Measurements from ENCODE around the gene SPATS2.

SPATS2 gene

GRCh38 chr12:49563951-49564685 lies 196.9 kb downstream of the SPATS2 start:
- intact Hi-C loops (cut with DNase I): no loop called here
- DNase-seq: peak in 2 of 10 donors; percentile 54 to 64

GRCh38 chr12:49564686-49565405 lies 197.6 kb downstream of the SPATS2 start:
- DNase-seq: peak in 7 of 10 donors; percentile 57 to 95 (median 70)
- intact Hi-C loops (cut with DNase I): loop anchor here (5.0 kb wide), 1 partner anchor 57 kb away; the partner anchor contains the start of gene PRPF40B

DNA sequence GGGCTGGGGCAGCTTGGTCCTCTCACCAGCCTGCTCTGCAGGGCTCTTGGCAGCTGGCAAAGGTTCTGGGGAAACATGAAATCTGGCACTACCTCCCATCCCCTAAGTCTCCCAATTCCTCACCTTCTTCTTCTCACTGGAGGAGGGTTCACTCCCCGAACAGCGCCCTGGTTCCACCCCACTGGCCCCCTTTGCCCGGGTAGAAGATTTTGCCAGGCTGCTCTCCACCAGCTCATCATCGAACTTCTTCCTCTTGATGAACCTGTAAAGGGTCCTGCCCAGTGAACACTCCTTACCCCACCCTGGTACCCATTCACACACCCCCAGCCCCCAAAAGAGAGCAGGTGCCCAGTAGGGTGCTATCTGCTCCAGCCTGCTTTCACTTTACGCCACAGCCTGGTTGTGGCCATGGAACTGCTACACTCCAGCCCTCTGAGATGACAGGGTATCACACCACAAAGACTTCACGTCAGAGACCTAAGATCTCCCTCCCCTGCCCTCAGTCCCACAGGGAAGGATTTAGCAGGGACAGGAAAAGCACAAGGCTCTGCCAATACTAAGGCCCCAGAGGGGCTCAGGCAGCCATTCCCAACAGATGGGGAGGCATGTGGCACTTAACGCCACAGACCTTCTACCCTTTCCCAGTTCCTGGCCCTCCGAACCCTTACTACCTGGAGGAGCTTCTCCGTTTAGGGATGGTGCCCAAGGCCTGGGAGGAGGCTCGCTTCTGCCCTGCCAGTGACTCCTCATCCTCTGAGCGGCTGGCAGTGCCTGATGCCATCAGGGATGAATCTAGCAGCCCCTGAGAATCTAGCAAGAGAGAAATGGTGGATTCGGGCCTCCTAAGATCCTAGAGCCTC lies 198.4 kb downstream of the SPATS2 start:
- peak in 2 of 10 donors; percentile 62 to 70 for DNase-seq
- intact Hi-C loops (cut with DNase I): loop anchor here (5.0 kb wide), 1 partner anchor 57 kb away; the partner anchor contains the start of gene PRPF40B

DNA sequence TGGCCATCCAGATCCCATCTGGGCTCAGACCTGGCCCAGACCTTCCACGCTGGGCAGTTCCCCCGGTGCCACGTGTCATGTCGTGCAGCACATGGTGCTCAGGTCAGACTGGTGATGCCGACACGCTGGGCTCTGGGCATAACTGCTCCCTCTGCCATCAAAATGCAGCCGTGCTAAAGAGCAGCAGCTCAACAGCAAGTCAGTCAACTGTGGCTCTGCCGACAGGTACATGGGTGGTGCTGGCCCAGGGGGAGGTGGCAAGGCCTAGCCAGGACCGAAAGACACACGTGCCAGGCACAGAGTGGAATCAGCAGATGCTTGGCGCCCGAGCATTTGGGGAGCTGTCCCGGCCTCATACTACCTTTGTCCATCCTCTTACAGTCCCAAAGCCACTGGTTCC lies 199.1 kb downstream of the SPATS2 start:
- intact Hi-C loops (cut with DNase I): loop anchor here (5.0 kb wide), 1 partner anchor 56 kb away; the partner anchor contains the start of gene PRPF40B
- DNase-seq: peak in 2 of 10 donors; percentile 50 to 81

- intact Hi-C loops (cut with DNase I): loop anchor here (5.0 kb wide), 1 partner anchor 55 kb away; the partner anchor contains the start of gene PRPF40B
- DNase-seq: no peak
Measured at GRCh38 chr12:49567302-49567610, 200.0 kb downstream of the SPATS2 start.

DNA sequence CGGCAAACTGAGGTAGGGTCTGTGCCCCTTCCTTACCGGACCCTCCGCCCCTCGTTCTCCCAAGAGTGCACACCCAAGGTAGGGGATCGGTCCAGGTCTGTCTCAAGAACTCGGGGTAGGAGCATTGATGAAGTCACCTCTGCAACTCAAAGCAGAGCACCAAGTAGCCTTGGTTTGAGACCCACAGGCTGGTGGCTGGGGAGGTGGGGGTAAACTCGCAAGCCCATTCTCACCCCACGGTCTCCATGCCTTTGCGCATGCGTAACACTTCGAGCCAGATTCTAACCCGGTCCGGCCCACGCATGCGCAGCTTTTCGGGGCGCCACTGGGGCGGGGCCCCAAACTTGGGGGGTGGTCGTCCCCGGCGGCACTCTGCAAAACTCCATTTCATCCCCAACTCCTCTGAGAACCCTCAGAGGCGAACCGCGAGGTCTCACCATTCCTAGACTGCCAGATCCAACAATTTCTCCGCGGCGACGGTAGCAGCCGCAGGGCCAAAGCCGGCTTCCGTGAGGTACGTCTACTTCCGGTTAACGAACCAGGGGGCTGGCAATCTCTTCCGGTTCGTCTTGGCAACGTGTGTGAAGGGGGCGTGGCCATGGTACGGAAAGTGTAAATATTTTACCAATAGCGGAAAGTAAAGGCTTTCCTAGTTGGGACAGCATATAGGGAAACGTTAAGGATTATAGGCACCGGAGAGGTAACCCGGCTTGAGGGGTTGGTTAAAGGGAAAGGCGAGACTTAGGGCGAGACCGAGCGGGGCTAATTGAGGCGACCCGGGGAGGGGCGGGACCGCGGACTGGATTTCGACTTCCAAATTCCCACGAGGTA lies 200.6 kb downstream of the SPATS2 start, which contains the start of gene MCRS1:
MCRS1 (minus strand) TSS at position 532 of the 831 bp plus-strand sequence. CDS start 1,411 bp downstream, outside the sequence.
- DNase-seq: peak; percentile 78 to 97 (median 85)
- intact Hi-C loops (cut with DNase I): loop anchor here (5.0 kb wide), 1 partner anchor 54 kb away; the partner anchor contains the start of gene PRPF40B

- intact Hi-C loops (cut with DNase I): loop anchor here (5.0 kb wide), 1 partner anchor 54 kb away; the partner anchor contains the start of gene PRPF40B
- peak in 1 of 10 donors; percentile 72 for DNase-seq
Measured at GRCh38 chr12:49568442-49569162, 201.3 kb downstream of the SPATS2 start.

Data from posterior cingulate gyrus (tissue), 11 donors.